ENCODE data around the gene APOL1.
"Not testable (repeated sequence)": the region's sequence is repeated elsewhere in the genome, so short reads cannot be mapped to it uniquely, and the experiment has no call there.

The APOL1 gene, protein sequence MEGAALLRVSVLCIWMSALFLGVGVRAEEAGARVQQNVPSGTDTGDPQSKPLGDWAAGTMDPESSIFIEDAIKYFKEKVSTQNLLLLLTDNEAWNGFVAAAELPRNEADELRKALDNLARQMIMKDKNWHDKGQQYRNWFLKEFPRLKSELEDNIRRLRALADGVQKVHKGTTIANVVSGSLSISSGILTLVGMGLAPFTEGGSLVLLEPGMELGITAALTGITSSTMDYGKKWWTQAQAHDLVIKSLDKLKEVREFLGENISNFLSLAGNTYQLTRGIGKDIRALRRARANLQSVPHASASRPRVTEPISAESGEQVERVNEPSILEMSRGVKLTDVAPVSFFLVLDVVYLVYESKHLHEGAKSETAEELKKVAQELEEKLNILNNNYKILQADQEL

DNA sequence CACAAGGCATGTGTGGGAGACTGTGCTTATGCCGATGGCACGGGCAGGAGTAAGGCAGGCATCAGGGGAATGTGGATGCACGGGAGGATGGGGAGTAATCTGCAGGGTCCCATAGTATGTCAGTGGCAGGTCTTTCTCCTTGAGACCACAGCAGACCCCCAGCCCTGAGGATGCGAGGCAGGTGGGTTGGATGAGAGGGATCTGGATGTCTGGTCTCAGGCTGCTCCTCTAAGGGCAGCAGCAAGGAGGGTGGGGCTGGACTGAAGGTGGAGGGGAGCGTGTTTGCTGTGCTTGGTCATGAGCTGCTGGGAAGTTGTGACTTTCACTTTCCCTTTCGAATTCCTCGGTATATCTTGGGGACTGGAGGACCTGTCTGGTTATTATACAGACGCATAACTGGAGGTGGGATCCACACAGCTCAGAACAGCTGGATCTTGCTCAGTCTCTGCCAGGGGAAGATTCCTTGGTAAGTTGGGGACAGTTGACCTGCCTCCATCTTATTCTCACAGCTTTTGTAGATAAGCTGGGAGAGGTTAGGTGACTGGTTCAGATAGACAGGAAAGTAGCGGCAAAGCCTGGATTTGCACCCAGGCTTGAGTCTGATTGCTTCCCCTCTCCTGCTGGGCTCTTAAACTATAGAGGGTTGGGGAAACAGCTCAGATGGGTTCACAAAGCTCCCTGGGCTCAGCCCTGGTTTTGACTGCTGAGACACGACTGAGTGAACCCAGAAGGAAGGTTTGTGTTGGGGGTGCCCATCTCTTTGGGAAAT is at the start of gene APOL1:
APOL1 (plus strand) TSS at position 380 of the 769 bp plus-strand sequence. CDS start 1,823 bp downstream, outside the sequence.
- DNase-seq (ENCODE audit: low spot score): peak; percentile 45

DNA sequence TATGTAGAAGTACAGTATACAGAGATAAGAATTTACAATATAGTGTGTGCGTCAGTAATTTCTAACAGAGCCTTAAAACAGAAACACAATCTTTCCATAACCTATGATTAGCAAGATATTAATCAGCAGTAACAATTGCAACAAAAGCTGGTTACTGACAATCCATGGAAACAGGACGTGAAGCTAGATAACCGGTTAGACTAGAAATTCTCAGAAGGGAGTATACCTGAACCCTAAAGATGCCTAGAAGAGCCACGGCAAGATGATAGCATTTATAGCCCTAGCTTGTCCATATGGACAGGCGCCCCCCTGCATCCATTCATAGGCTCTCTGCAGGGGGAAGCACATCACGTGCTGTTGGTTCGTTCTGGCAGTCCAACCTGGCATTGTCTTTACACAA is 49.5 kb upstream of the APOL1 start:
- DNase-seq (ENCODE audit: low spot score): not testable (repeated sequence)

DNA sequence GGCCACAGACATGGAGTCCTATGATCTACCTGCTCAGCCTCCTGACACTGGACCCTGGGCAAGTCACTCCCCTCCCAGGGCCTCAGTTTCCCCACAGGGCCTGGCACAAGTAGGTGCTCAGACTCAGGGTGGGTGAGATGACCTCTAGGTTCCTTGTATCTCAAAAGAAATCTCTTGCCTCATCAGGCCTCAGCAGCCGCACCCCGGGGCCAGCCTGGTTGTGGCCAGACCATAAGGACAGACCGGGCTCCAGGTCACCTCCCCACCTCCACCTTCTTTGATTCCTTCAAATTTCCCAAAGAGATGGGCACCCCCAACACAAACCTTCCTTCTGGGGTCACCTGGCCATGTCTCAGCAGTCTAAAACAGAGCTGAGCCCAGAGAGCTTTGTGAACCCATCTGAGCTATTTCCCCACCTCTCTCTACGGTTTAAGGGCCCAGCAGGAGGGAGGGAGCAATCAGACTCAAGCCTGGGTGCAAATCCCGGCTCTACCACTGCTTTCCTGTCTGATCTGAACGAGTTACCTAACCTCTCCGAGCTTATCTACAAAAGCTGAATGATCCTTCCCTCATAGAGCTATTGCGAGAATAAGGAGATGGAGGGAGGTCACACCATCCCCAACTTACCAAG is 48.8 kb upstream of the APOL1 start:
- no peak for DNase-seq (ENCODE audit: low spot score)

DNA sequence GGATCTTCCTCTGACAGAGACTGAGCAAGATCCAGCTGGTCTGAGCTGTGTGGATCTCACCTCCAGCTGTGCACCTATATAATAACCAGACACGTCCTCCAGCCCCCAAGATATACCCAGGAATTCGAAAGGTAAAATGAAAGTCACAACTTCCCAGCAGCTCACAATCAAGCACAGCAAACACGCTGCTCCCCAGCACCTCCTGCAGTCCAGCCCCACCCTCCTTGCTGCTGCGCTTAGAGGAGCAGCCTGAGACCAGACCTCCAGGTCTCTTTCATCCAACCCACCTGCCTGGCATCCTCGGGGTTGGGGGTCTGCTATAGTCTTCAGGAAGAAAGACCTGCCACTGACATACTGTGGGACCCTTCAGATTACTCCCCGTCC is 48.3 kb upstream of the APOL1 start:
- DNase-seq (ENCODE audit: low spot score): no peak

DNA sequence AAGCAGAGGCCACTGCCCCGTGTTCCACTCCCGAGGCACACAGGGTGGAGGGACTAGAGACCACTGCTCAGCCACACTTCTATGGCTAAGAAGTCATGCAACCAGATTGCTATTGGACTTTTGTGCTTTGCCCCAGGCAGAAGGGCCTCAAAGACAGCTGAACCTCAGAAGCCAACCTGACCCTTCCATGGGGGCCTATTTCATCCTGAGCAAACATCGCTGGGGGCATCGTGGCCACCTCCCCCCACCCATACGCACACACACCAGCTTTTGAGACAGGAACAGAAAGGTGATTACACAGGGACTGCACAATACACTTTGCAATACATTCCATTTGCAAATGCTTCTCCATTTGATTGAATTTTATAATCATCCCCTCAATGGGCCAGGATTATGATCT is 47.4 kb upstream of the APOL1 start:
- DNase-seq (ENCODE audit: low spot score): not testable (repeated sequence)

DNA sequence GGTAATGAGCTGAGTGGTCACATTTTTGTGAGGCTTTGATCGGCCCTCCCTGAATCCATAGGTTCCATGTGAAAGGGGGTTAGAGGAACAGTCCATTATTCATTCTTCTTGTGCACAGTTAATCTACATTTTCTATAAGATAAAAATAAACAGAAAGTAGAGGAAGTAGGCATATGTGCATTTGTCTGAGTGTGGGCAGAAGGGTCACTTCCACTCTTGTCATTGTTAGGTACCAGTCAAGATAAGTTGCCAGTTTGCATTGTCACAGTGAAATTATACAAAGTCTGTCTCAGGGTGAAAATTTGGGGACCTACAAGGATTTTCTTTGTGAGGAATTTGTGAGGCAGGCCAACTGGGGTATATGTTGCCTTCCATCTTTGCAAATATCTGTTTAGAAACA is 46.7 kb upstream of the APOL1 start:
- no peak for DNase-seq (ENCODE audit: low spot score)

DNA sequence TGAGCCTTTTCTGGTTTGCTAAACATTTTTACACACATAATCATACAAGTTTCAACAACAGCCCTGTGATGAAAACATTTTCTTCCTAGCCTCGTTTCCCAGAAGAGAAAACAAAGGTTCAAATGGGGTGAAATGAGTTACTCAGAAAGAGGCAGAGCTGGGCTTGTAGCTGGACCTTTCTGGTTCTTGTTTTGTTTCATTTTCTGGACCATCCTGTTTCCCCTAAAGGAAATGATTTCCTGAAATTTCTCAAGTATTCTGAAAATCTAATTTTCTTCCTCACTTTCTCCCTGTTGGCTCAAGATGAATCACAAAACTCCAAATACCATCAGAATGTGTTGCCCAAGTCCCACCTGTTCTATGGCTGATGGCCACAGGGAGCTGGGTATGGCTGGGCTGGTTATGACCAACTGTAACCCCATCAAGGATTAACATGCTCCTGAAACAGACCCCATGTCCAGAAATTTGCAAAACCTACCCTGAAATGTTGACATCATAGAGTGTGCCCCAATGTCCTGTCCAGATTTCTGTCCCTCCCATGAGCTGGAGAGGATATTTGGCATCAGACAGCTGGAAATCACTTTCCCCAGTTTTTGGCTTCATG is 44.7 kb upstream of the APOL1 start:
- no peak for DNase-seq (ENCODE audit: low spot score)

DNA sequence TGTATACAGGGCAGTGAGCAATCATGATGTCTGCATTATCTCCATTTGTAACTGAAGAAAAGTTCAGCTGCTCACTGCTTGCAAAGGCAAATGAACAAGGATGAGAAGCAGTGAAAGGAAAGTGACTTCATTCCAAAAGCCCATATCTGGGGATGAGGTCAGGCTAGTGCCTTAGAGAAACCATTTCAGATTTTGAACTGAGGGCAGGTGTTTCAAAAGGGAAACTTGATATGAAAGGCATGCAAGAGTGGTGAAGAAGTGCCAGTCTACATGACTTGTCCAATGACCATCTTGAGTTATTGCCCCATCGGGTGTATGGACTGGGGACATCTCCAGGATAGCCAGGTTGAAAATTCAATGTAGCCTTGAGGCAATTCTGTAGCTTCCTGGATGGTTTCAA is 44.0 kb upstream of the APOL1 start:
- no peak for DNase-seq (ENCODE audit: low spot score)

DNA sequence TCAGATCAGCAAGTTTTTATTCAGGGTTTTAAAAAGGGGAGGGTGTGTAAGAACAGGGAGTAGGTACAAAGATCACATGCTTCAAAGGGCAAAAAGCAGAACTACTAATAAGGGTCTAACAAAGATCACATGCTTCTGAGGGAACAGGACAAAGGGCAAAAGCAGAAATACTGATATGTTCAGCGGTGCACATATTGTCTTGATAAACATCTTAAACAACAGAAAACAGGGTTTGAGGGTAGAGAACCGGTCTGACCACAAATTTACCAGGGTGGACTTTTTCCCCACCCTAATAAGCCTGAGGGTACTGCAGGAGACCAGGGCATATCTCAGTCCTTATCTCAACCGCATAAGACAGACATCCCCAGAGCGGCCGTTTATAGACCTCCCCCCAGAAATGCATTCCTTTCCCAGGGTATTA is 43.4 kb upstream of the APOL1 start:
- DNase-seq (ENCODE audit: low spot score): not testable (repeated sequence)

DNA sequence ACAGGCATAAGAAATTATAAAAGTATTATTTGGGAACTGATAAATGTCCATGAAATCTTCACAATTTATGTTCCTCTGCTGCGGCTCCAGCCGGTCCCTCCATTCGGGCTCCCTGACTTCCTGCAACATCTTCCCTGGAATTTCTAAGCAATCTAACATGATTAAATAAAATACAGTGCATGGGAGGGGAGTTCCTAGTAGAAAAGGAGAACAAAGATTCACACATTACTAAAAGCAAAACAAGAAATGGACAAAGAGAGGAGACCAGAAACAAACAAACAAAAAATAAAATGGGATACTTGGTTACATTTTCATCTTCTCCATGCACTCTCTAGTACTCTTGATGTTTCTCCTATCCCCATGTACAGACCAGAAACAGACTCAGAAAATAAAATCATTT is 42.7 kb upstream of the APOL1 start:
- no peak for DNase-seq (ENCODE audit: low spot score)

DNA sequence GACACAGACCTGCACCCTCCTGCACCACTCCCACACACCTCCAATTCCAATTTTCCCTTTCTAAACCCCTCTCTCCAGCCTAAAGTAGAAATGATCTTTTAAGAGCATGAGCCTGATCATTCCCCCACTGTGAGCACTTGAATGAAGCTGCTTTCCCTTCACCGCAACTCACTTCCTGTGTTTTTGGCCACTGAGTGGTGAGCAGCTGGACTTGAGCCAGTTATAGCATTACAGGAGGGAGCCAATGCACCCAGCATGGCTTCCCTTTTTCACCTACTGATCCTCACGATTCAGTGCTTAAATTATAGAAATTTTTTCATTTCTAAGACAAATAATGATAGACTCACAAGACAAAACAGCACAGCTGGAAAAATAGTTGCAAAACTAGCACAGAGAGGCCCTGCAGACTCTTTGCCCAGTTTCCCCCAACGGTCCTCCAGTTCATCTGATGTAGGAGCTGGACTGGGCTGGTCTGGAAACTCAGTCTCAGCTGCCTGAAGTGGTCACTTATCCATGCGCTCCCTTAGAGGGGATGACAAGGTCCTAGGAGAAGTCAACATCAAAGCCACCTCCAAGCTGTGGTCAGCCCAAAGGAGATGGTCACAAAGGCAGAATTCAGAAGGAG is 41.6 kb upstream of the APOL1 start:
- no peak for DNase-seq (ENCODE audit: low spot score)

DNA sequence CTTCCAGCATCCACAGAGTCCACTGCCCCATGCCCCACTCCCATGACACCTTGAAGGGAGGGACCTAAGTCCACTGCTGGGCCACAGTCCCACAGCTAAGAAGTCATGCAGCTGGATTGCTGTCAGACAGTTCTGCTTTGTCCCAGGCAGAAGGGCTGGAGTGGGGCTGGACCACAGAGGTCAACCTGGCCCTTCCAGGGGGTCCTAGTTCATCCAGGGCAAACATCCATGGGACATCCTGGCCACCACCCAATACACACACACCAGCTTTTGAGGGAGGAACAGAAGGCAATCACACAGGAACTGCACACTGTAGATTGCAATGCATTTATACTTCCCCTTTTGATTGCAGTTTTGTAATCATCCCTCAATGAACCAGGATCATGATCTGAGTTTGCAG is 40.0 kb upstream of the APOL1 start:
- no peak for DNase-seq (ENCODE audit: low spot score)

DNA sequence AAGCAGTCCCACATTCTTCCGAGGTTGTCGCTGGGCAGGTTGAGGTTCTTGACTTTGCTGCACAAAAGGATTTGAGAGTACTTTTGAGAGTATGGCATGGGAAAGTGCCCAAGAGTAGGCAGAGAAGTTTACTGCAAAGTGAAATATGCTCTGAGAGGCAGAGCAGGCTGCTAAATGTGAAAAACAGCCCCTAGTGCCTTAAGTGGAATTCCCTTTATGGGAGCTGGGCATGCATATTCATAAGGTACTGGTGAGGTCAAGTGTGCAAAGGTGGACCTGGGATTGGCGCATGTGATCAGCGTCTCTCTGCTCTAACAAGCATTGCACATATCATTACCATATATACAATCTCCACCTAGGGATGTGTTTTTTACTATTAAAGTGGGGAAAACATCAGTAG is 39.3 kb upstream of the APOL1 start:
- no peak for DNase-seq (ENCODE audit: low spot score)

DNA sequence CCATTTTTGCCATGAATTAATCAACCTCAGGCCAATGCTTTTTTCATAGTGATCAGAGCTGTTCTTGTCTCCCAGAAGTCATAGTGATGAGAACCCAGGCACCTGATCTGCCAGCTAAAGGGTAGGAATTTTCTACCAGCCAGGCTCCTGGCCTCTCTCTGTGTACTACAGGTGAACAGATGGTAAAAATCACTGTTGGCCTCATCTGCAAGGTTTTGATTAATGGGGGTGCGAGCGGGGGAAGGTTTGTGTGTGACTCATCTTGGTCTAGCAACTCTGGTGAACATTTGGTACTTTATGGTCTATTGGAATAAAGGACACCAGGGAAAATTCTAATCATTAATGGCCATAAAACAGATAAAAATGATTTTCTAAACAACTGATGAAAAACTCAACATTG is 37.0 kb upstream of the APOL1 start:
- DNase-seq (ENCODE audit: low spot score): no peak

DNA sequence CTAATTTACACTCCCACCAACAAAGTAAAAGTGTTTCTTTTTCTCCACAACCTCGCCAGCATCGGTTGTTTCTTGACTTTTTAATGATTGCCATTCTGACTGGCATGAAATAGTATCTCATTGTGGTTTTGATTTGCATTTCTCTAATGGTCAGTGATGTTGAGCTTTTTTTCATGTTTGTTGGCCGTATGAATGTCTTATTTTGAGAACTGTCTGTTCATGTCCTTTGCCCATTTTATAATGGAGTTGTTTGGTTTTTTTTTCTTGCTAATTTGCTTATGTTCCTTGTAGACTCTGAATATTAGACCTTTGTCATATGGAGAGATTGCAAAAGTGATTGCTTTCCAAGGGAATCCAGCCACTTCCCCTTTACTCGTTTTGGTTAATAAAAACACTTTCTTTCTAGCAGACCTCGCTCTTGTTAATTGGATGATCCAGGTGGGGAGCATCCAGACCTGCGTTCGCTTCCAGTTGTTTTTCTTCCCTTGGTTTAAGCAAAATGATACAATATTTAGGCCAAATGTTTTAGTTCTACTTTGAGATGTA is 34.2 kb upstream of the APOL1 start:
- DNase-seq (ENCODE audit: low spot score): no peak

DNA sequence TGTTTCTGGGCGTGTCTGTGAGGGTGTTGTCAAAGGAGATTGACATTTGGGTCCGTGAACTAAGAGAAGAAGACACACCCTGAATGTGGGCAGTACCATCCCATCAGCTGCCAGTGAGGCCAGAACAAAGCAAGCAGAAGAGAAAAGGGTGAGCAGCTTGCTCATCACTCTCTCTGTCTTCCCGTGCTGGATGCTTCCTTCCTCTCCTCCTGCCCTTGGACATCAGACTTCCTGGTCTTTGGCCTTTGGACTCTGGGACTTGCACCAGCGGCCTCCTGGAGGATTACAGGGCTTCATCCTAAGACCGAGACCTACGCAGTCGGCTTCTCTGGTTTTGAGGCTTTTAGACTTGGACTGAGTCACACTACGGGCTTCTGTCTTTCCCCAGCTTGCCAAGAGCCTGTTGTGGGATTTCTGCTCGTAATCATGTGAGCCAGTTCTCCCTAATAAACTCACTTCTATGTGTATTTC is 32.4 kb upstream of the APOL1 start:
- DNase-seq (ENCODE audit: low spot score): peak; percentile 81

DNA sequence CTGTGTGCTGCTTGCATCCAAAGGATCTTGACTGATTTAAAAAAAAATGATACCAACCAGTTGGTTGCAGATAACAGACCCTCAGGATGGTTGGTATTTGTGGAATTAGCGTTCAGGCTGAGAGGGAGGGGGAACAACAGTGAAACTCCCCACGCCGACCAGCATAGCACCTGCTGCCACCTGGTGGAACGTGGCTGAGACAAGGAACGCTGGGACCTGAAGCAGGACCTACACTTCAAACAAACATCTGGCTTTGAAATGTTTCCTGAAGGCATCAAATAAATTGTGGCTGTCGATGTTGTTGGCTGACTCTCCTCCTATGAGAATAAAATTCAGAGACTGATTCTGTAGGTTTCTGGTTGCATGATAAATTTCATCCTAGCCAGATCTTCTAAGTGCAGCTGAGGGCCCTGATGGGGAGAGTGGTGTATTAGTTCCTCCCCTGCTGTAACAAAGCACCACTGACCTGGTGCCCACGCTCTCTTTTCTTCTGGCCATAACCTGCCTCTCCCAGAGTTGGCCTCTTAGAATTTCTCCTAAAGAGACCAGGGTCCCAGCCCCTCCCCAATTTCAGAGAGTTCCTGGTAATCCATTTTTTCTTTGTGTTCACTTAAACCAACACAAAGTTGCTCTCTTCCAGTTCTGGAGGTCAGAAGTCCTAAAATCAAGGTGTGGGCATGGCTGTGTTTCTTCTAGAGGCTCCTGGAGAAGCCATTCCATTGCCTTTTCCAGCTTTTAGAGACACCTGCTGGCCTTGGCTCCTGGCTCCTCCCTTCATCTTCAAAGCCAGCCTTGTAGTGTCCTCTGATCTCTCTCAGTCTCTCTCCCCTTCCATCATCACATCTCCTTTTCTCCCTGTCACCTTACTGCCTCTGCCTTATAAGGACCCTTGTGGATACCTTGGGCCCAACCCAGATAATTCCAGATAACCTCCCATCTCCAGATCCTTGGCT is 30.9 kb upstream of the APOL1 start:
- peak; percentile 28 for DNase-seq (ENCODE audit: low spot score)

DNA sequence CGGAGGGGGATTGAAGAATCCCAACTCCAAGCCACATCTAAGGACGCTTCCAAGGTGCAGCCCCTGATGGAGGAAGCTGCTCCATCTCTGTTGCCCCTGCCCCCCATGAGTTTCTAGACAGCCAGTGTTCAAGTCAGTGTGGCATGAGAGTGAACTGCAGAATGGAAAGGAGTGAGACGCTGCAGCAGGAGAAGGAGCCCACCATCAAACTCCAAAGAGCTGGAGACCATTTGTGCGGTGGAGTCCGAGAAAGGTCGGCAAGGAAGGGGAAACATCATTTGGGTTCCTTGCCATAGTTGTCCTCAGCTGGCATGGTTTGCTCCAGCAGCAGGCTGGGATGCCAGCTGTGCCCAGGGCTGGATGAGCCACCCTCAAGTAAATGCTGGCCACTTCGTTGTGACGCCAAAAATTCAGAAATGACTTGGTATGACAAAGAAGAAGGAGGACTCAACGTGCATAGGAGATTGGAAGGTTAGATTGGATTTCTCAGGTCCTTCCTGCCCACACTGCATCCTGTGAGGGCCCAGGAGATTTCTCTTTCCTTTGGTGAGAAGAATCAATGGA is 30.0 kb upstream of the APOL1 start:
- no peak for DNase-seq (ENCODE audit: low spot score)

DNA sequence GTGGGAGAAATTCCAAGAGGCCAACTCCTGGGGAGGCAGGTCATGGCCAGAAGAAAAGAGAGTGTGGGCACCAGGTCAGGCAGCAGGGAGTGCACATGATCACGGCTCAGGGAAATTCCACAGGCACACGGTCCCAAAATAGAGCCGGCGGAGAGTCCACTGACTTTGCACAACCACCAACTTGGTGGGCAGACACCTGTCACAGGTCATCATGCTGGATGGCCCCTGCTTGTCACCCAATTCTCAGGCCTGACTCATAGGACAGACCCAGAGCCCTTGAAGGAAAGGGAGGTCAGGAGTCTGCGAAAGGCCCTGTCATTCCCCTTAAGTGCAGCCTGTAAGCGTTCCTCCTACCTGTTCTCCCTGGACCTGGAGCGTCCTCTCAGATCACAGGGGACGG is 29.4 kb upstream of the APOL1 start:
- no peak for DNase-seq (ENCODE audit: low spot score)

DNA sequence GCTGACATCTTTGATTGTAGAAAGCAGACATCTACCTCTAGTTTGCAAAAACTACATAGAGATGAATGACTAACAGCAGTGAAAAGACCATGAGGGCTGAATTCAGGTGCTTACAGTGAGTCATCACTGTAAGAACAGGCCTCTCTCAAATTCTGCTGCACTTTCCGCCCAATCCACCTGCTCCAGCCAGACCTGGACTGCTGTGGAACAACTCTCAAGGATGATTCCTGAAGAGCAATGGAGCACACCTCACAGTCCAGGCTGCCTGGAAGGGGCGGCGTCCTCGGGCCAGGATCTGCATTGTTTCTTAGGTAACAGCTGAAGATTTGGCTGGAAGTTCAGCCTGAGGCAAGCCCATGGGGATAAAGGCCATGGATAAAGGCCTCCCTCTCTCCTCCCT is 28.7 kb upstream of the APOL1 start:
- DNase-seq (ENCODE audit: low spot score): no peak
